Urinary bladder (tissue), 4 donors: Measurements from ENCODE around the gene DAW1. TPM values are rescaled to one million over a fixed set of nuclear protein-coding genes. Genes with fewer than 3 reads are reported as not detected.

Experiments
- DNase-seq: peaks from one replicate; pipeline ENCODE4 v3.0.0-alpha.2; 2015; ENCODE audit errors: extremely low spot score
- H3K27ac ChIP-seq: one replicate; pipeline ENCODE4 v1.5.1; 2013; ENCODE audit warnings: low read depth, mild to moderate bottlenecking, moderate library complexity
- H3K36me3 ChIP-seq: one replicate; pipeline ENCODE4 v1.6.1; 2013; ENCODE audit warnings: mild to moderate bottlenecking, moderate library complexity; ENCODE audit not compliant: insufficient read depth
- H3K4me1 ChIP-seq: one replicate; pipeline ENCODE4 v1.6.1; 2013; ENCODE audit warnings: mild to moderate bottlenecking, moderate library complexity; ENCODE audit not compliant: insufficient read depth
- H3K4me3 ChIP-seq: one replicate; pipeline ENCODE4 v1.5.1; 2013; ENCODE audit warnings: low read depth, low read length
- WGBS: extraction: QIAGEN DNeasy Blood & Tissue Kit; methylation state at CpG from one replicate; pipeline ENCODE4 v1.1.7; 2013; 5-methylcytosine and 5-hydroxymethylcytosine counted together
- polyA plus RNA-seq: library from polyadenylated mRNA; stranded (reverse); fragments of 200-250 nt; gene quantifications from one replicate; pipeline ENCODE4 v1.2.3, GENCODE V29; 2013
- total RNA-seq: library from RNA; depleted of rRNA; stranded (reverse); fragments of >200 nt; gene quantifications from one replicate; pipeline ENCODE4 v1.2.3, GENCODE V29; 2014
- donor health status: healthy with polysubstance abuse.
- donor health status: healthy.

Gene DAW1
- total and polyA plus RNA-seq, 2 donors, result 0.16 TPM; not detected in 1

DNA sequence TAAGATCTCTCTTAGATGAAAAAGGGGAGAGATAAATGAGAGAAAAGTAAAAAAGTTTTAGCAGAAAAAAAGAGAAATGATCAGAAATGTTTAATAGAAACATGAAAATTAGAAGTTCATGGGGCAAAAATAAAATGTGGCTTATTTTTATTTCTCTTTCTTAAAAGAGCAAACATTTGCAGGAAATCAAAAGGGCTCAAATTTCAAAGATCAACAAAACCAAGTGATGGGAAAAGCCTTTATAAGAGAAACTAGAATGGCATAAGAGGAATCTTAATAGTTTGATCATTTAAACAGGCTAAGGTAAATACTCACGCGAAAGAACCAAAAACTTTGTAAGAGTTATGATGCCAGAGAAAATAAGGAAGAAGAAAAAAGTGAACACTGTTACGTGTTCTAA is 23.3 kb upstream of the DAW1 start:
- Histone ChIP-seq H3K36me3 (no peaks in the 10 kb centered on the region), H3K4me1 (no peaks in the 10 kb centered on the region), H3K4me3 (no peak overlapping the region), H3K27ac (no peak overlapping the region)
- peak; percentile 15 for DNase-seq
- whole genome bisulfite sequencing, result 37% methylated on average over 3 of the region's 3 CpGs

GRCh38 chr2:227848586-227848985 is 22.8 kb upstream of the DAW1 start:
- Histone ChIP-seq H3K4me3 (no peak overlapping the region), H3K36me3 (no peaks in the 10 kb centered on the region), H3K27ac (no peak overlapping the region), H3K4me1 (no peaks in the 10 kb centered on the region)
- 75% methylated on average over 4 of the region's 4 CpGs for WGBS
- DNase-seq, result peak; percentile 66

DNA sequence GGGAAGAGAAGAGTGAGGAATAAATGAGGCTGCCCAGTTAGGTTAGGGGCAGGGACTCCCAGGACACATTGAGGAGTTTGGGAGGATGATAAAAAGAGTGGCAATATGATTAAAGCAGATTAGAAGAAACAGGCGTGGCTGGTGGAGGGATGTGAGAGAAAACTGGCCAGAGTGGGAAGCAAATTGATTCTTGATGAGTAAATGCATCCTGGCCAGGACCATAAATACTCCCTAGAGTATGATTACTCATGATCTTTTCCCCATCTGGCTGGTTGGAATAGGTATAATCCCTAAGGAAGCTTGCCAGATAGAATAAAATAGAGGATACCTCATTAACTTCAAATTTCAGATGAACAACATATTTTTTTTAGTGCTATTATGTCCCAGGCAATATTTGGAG is 21.5 kb upstream of the DAW1 start:
- Histone ChIP-seq H3K4me3 (no peak overlapping the region), H3K27ac (no peak overlapping the region), H3K4me1 (no peaks in the 10 kb centered on the region), H3K36me3 (no peaks in the 10 kb centered on the region)
- 52% methylated on average over 1 of the region's 1 CpG for WGBS
- no peak for DNase-seq

DNA sequence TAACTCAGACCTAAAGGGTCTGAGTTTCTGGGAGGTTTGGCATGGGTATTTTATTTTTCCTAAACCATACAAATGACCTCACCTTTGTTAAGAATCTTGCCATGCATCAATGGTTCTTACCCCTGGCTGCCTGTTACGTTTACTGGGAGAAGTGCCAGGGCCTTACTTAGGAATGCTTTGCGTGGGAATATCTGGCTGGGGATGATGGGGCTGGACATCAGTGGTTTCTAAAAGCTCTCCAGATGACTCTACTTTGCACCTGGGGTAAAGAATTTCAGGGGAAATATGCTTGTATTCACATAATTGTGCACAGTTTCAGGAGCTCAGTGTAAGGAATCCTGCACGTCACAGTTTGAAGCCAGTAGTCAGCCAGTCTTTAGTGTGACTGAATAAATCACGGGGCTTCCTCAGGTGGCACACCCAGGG is 18.2 kb upstream of the DAW1 start:
- no peaks in the 10 kb centered on the region for H3K36me3 ChIP-seq
- no peaks in the 10 kb centered on the region for H3K4me1 ChIP-seq
- no peak for DNase-seq
- H3K4me3 ChIP-seq, result no peak overlapping the region
- 49% methylated on average over 4 of the region's 4 CpGs for WGBS
- H3K27ac ChIP-seq, result no peak overlapping the region

DNA sequence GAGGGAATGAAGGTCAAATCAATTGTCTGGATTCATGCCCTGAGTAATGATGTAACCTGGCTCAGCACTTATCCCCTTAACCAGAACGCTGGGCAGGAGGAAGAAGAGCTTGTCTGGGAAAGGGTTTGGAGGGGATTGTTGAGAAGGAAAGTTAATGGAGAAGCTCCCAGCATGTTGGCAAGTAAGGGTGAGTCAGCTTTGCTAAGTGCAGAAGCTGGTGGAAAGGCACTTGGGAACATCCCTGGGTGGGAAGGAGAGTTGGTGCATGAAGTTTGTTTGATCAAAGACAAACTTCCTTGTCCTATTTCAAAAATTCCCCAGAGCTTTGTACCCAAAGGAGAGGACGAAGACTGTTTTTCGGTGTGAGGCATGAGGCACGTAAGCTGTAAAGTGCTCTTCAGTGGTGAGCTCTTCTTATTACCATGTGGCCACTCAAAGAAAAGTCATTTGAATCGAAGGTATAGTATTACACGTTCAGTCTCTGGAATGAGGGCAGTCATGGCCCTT is 17.6 kb upstream of the DAW1 start:
- 80% methylated on average over 6 of the region's 6 CpGs for WGBS
- no peak for DNase-seq
- no peaks in the 10 kb centered on the region for H3K36me3 ChIP-seq
- H3K4me1 ChIP-seq, result no peaks in the 10 kb centered on the region
- no peak overlapping the region for H3K27ac ChIP-seq
- H3K4me3 ChIP-seq, result no peak overlapping the region

DNA sequence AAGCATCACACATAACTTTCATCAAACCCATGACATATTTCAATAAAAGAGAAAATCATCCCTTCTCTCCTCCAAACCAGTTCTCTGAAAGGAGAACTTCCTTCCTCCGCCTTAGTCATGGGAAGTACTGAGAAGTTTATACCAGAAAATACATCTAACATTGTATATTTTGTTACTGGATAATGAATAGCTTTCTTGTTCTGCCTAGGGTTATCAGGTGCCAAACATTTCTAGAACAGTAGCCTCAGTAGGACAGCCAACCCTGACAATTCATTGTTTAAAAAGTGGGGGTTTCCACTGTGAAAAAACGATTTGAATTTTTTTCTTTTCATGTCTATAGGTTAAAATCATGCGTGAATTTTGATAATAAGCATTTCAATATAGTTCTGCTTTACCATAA is 16.0 kb upstream of the DAW1 start:
- no peak overlapping the region for H3K27ac ChIP-seq
- no peak for DNase-seq
- 75% methylated on average over 3 of the region's 3 CpGs for WGBS
- no peaks in the 10 kb centered on the region for H3K36me3 ChIP-seq
- no peaks in the 10 kb centered on the region for H3K4me1 ChIP-seq
- no peak overlapping the region for H3K4me3 ChIP-seq

DNA sequence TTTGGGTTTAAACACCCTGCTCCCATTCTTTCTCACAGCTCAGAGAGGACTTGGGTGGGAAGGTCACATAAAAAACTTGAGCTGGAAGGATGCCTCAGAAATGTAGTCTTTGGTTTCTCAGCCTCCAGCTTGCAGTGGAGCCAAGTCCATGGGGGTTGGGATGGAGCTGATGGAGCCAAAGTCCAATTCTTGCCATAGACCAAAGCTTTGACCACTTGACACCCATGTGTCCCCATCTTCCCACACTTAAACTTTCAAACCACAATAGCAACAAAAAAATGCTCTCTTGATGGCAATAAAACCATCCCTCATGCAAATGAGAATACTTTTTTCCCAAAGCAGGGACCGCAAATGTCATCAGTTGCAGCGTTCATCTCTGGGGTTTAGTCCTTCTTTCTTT is 14.7 kb upstream of the DAW1 start:
- Histone ChIP-seq H3K4me3 (no peak overlapping the region), H3K36me3 (no peaks in the 10 kb centered on the region), H3K4me1 (no peaks in the 10 kb centered on the region), H3K27ac (no peak overlapping the region)
- 92% methylated on average over 2 of the region's 2 CpGs for WGBS
- no peak for DNase-seq

GRCh38 chr2:227860221-227860641 is 11.2 kb upstream of the DAW1 start:
- Histone ChIP-seq H3K27ac (no peak overlapping the region), H3K36me3 (no peaks in the 10 kb centered on the region), H3K4me1 (no peaks in the 10 kb centered on the region), H3K4me3 (no peak overlapping the region)
- no peak for DNase-seq
- 73% methylated on average over 6 of the region's 6 CpGs for WGBS

GRCh38 chr2:227861011-227861410 is 10.4 kb upstream of the DAW1 start:
- no peak for DNase-seq
- Histone ChIP-seq H3K27ac (no peak overlapping the region), H3K4me1 (no peaks in the 10 kb centered on the region), H3K36me3 (no peaks in the 10 kb centered on the region), H3K4me3 (no peak overlapping the region)
- 36% methylated on average over 2 of the region's 2 CpGs for WGBS

DNA sequence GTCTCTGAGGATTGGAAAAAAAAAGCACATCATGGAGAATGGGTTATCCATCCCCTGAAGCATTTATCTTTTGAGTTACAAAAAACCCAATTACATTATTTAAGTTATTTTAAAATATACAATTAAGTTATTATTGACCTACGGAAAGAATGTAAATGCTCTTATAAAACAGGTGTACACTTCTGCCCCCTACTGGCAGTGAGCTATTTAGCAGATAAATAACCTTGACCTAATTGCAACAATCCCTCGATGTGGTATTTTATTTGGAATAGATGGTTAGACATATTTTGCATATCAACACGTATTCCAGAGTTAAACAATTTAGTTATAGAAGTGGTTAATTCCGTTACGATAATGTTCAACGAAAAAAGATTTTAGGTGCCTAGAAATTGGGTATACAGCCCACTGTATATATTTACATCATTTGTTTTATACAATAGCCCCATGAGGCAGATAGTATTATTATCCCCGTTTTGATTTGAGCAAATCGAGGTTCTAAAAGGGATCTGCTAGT is 9.1 kb upstream of the DAW1 start:
- H3K4me1 ChIP-seq, result no peaks in the 10 kb centered on the region
- no peak overlapping the region for H3K27ac ChIP-seq
- WGBS, result 63% methylated on average over 8 of the region's 8 CpGs
- no peak overlapping the region for H3K4me3 ChIP-seq
- DNase-seq, result no peak
- no peaks in the 10 kb centered on the region for H3K36me3 ChIP-seq

DNA sequence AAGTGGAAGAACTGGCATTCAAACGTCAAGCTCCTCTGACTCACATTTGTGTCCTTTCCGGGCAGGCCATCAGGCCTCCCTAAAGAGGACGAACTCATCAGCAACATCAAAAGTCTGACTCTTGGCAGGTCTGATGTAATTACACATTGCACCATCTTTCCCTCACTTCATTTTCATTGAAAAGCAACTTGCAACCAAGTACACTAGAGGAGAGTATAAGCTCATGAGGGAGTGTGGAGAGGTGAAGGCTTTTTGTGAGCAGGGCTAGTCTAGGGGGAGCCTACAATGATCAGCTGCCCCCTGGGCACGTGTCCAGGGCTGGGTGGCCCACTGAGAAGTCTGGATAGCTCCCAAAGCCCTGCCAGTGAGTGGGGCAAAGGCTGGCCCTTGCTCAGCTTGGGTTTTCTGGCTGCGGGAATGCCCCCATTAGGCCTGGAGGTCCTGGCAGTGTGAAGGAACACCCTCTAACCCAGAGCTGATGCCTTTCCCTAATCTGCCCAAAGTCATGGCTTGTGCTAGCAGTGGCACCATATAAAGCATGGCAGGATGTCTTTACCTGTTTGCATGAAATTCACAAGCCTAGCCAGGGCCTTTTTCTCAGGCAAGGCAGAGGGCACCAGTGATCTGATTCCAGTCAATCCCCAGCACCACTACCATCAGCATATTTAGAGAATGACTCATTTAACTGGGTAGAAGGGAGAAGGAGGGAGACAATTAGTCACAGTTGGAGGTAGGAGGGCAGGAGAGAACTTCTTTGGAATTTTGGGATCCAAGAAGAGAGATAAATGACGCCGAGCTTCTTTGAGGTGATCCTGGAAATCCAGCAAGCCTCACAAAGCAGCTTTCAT is 8.5 kb upstream of the DAW1 start:
- 78% methylated on average over 7 of the region's 7 CpGs for WGBS
- H3K36me3 ChIP-seq, result no peaks in the 10 kb centered on the region
- DNase-seq, result no peak
- no peak overlapping the region for H3K4me3 ChIP-seq
- H3K27ac ChIP-seq, result no peak overlapping the region
- no peaks in the 10 kb centered on the region for H3K4me1 ChIP-seq

GRCh38 chr2:227864161-227864756 is 7.2 kb upstream of the DAW1 start:
- no peaks in the 10 kb centered on the region for H3K4me1 ChIP-seq
- H3K27ac ChIP-seq, result no peak overlapping the region
- peak; percentile 13 for DNase-seq
- no peak overlapping the region for H3K4me3 ChIP-seq
- whole genome bisulfite sequencing, result 25% methylated on average over 9 of the region's 9 CpGs
- H3K36me3 ChIP-seq, result no peaks in the 10 kb centered on the region

DNA sequence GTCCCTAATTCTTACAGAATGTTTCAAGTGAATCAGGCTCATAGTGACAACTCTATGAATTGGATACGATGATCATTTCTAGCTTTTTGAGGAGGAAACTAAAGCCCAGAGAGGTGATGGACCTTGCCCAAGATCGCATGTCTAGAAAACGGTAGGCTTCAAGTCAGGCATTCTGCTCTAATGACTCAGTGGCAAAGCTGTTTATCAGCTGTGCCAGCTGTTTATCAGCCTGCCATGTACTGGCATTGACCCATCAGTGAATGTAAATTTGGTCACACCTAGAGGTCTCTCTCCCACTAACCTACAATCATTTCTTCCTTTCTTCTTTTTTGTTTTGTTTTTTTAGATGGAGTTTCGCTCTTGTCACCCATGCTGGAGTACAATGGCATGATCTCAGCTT is 6.1 kb upstream of the DAW1 start:
- H3K27ac ChIP-seq, result no peak overlapping the region
- WGBS, result 93% methylated on average over 4 of the region's 4 CpGs
- H3K4me1 ChIP-seq, result no peaks in the 10 kb centered on the region
- H3K36me3 ChIP-seq, result no peaks in the 10 kb centered on the region
- H3K4me3 ChIP-seq, result no peak overlapping the region
- no peak for DNase-seq

- Histone ChIP-seq H3K4me3 (no peak overlapping the region), H3K4me1 (no peaks in the 10 kb centered on the region), H3K36me3 (no peaks in the 10 kb centered on the region), H3K27ac (no peak overlapping the region)
- no peak for DNase-seq
- 88% methylated on average over 2 of the region's 2 CpGs for WGBS
Measured at GRCh38 chr2:227867386-227867785, 4.0 kb upstream of the DAW1 start.
